Heart left ventricle (tissue), 16 donors: ENCODE data around the gene CAMSAP2. TPM values are rescaled to one million over a fixed set of nuclear protein-coding genes. Genes with fewer than 3 reads are reported as not detected.

Experiments used
- ATAC-seq, 4 donors: fragments of 200-7000 bp; cut with Tn5 transposase; one replicate each; pipeline ENCODE4 v1.9.1; 2020 to 2022; ENCODE audit warnings: moderate library complexity in 4 of 4, mild to moderate bottlenecking in 3 of 4, moderate number of reproducible peaks in 1 of 4
- DNase-seq, 5 donors: peaks; one replicate each; pipeline ENCODE4 v3.0.0-alpha.2; 2020
- H3K27ac ChIP-seq, 12 donors: fragments of 200-600 bp; sonication (generic) in 4 of 12; one replicate each; pipeline versions ENCODE4 v1.5.0 to v1.8.0; 2016 to 2022; ENCODE audit warnings: mild to moderate bottlenecking in 2 of 12
- H3K27me3 ChIP-seq, 9 donors: fragments of 200-600 bp; sonication (generic) in 2 of 9; one replicate each; pipeline versions ENCODE4 v1.5.1 to v1.8.0; 2016 to 2022; ENCODE audit warnings: mild to moderate bottlenecking in 3 of 9
- H3K36me3 ChIP-seq, 9 donors: fragments of 200-600 bp; sonication (generic) in 2 of 9; one replicate each; pipeline versions ENCODE4 v1.5.0 to v1.8.0; 2018 to 2022; ENCODE audit warnings: mild to moderate bottlenecking in 2 of 9
- H3K4me1 ChIP-seq, 12 donors: fragments of 200-600 bp; sonication (generic) in 4 of 12; one replicate each; pipeline versions ENCODE4 v1.5.0 to v1.8.0; 2016 to 2022; ENCODE audit warnings: mild to moderate bottlenecking in 3 of 12
- H3K4me3 ChIP-seq, 12 donors: fragments of 200-600 bp; sonication (generic) in 4 of 12; one replicate each; pipeline versions ENCODE4 v1.5.0 to v1.8.0; 2017 to 2022; ENCODE audit warnings: mild to moderate bottlenecking in 9 of 12, moderate library complexity in 4 of 12
- H3K9me3 ChIP-seq, 12 donors: fragments of 200-600 bp; sonication (generic) in 4 of 12; one replicate each; pipeline versions ENCODE4 v1.5.0 to v1.8.0; 2016 to 2022; ENCODE audit warnings: mild to moderate bottlenecking in 1 of 12
- POLR2A ChIP-seq, 2 donors: fragments of 450-650 bp; IDR thresholded peaks; one replicate each; pipeline ENCODE4 v1.6.1; 2017; ENCODE audit warnings: antibody characterized with exemption in 2 of 2, mild to moderate bottlenecking in 2 of 2, moderate library complexity in 2 of 2
- WGBS, 4 donors: extraction: QIAGEN DNeasy Blood & Tissue Kit in 2 of 4; methylation state at CpG; one replicate each; pipeline versions ENCODE4 v1.1.5 to v1.1.7; 2013 to 2018; 5-methylcytosine and 5-hydroxymethylcytosine counted together
- intact Hi-C, 10 donors: fragments of 100-400 bp; cut with DNase I; formaldehyde crosslinking; loops; one replicate each; pipeline versions ENCODE4 v1.11.1 to v1.14.2; 2022
- polyA plus RNA-seq, 2 donors: library from polyadenylated mRNA; stranded (reverse); fragments of 200-250 nt; gene quantifications; one replicate each; pipeline ENCODE4 v1.2.3, GENCODE V29; 2013
- total RNA-seq, 9 donors: library from RNA; depleted of rRNA in 2 of 9; stranded (reverse); fragments of >200 nt in 2 of 9; fragmentation: NEBNext Ultra II Directional in 3 of 9; extraction: Animal tissue kit (Norgen Biotek cat#: 25700) in 3 of 9; gene quantifications; one replicate each; pipeline versions ENCODE4 v1.1.0 to v1.2.4, GENCODE V29; 2016 to 2023
- TF ChIP-seq, protein P1 (sequence below), 12 donors: fragments of 200-600 bp; sonication (generic) in 4 of 12; IDR thresholded peaks; one replicate each; pipeline versions ENCODE4 v1.5.0 to v1.8.0; 2018 to 2022; ENCODE audit warnings: antibody characterized with exemption in 12 of 12, mild to moderate bottlenecking in 5 of 12
- donor health status: ischemic (EF 13 %, LVEDD 7.1; RV severe dilation, severe dysfunction).
- donor health status: healthy with polysubstance abuse.
- donor health status: DM: no; HTN: yes; CAD: no.
- donor health status: DM: no; HTN: no; CAD: no.
- donor health status: ischemic (EF 25% LVEDD 6.9; RV normal size, moderate dysfunction).
- donor health status: ischemic (EF 25% LVEDD 5.7; RV mildly dilated, moderate dysfunction).
- donor health status: healthy.
- donor health status: DM: yes; HTN: yes; CAD: no.
- donor health status: ischemic (EF 35%, LVEDD 5.7; RV mildly dilated, moderate dysfunction).
- donor health status: nonischemic (EF 11% LVEDD 7.7; RV severe dilation, severe dysfunction).
- donor health status: DM: yes; HTN: yes; CAD: no.
- donor health status: PGD.
- donor health status: ischemic (EF 29% LVEDD 5.4; RV normal size, mild dysfunction).
- donor health status: nonischemic (EF 23%, LVEDD 6.1; RV moderate dilation, normal function).

The CAMSAP2 gene
- total and polyA plus RNA-seq, 11 donors: 7.0 to 53.7 (median 36.1) TPM

DNA sequence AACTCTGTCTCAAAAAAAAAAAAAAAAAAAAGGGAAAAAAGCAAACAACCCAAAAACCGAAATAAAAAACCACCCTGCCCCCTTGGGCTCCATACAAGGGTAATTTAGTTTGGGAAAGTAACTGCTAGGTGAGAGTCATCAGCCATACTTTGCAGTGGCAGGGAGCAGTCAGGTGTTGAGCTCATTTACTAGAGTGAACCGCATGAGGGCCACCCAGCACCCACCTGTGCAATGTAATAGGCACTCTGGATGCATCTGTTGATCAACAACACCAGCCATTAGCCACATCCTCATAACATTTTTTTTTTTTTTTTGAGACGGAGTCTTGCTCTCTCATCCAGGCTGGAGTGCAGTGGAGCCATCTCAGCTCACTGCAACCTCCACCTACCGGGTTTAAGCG is 165.1 kb downstream of the CAMSAP2 start:
- no peak for ATAC-seq
- DNase-seq: no peak
- intact Hi-C loops: no loop called here
- WGBS, 4 donors: 92 to 94% (median 93%) methylated on average over 5 of the region's 5 CpGs
- Histone ChIP-seq H3K9me3 (no peaks in the 10 kb centered on the region), H3K4me1 (peaks cover 0 to 11% (median 0%) of the 10 kb centered on the region in 12 donors), H3K4me3 (no peak overlapping the region), H3K27ac (no peak overlapping the region), H3K36me3 (no peaks in the 10 kb centered on the region), H3K27me3 (peaks cover 0 to 4% (median 0%) of the 10 kb centered on the region in 9 donors)
- TF ChIP-seq, protein P1, sequence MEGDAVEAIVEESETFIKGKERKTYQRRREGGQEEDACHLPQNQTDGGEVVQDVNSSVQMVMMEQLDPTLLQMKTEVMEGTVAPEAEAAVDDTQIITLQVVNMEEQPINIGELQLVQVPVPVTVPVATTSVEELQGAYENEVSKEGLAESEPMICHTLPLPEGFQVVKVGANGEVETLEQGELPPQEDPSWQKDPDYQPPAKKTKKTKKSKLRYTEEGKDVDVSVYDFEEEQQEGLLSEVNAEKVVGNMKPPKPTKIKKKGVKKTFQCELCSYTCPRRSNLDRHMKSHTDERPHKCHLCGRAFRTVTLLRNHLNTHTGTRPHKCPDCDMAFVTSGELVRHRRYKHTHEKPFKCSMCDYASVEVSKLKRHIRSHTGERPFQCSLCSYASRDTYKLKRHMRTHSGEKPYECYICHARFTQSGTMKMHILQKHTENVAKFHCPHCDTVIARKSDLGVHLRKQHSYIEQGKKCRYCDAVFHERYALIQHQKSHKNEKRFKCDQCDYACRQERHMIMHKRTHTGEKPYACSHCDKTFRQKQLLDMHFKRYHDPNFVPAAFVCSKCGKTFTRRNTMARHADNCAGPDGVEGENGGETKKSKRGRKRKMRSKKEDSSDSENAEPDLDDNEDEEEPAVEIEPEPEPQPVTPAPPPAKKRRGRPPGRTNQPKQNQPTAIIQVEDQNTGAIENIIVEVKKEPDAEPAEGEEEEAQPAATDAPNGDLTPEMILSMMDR (IDR thresholded peaks at IDR 0.05): no peak
- no peak for TF ChIP-seq POLR2A (IDR thresholded peaks at IDR 0.05)

DNA sequence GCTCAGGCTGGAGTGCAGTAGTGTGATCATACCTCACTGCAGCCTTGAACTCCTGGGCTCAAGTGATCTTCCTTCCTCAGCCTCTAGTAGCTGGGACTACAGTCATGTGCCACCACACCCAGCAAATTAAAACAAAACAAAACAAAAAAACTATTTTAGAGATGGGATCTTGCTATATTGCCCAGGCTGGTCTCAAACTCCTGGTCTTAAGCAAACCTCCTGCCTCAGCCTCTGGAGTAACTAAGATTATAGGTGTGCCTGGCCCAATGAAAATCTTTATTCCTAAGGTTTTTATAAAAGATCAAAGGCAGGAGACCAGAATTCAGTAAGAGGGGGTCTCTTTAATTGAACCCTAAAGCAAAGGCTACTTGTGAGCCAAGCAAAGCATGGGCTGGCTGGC is 166.1 kb downstream of the CAMSAP2 start:
- Histone ChIP-seq H3K4me3 (no peak overlapping the region), H3K4me1 (peaks cover 0 to 11% (median 0%) of the 10 kb centered on the region in 12 donors), H3K27ac (no peak overlapping the region), H3K27me3 (peaks cover 0 to 4% (median 0%) of the 10 kb centered on the region in 9 donors), H3K36me3 (no peaks in the 10 kb centered on the region), H3K9me3 (no peaks in the 10 kb centered on the region)
- TF ChIP-seq, protein P1 (IDR thresholded peaks at IDR 0.05): no peak
- no peak for TF ChIP-seq POLR2A (IDR thresholded peaks at IDR 0.05)
- intact Hi-C loops: no loop called here
- DNase-seq (no peak), ATAC-seq (no peak)

DNA sequence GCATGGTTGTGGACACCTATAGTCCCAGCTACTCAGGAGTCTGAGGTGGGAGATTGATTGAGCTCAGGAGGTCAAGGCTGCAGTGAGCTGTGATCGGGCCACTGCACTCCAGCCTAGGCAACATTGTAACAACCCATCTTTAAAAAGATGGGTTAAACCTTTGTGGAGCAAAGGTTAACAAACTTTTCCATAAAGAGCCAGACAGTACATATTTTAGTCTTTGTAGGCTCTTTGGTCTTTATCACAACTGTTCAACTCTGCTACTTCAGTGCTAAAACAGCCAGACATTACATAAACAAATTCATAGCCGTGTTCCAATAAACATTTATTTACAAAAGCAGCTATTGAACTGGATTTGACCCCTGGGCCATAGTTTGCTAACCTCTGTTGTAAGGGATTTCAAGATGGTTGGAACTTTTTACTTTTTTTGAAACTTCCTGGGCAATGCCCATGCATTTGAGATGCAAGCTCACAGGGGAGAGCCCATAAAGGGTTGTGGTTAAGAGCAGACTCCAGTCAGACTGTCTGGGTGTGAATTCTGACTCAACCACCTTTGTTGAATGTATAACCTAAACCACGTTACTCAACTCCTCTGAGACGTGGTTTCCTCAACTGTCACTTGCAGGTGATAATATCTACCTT is 166.8 kb downstream of the CAMSAP2 start:
- DNase-seq (no peak), ATAC-seq (no peak)
- H3K27me3 ChIP-seq: peaks cover 0 to 4% (median 0%) of the 10 kb centered on the region in 9 donors
- intact Hi-C loops: no loop called here
- no peak overlapping the region for H3K27ac ChIP-seq
- no peak for TF ChIP-seq POLR2A (IDR thresholded peaks at IDR 0.05)
- TF ChIP-seq, protein P1 (IDR thresholded peaks at IDR 0.05): no peak
- H3K4me3 ChIP-seq: no peak overlapping the region
- peaks cover 0 to 11% (median 0%) of the 10 kb centered on the region in 12 donors for H3K4me1 ChIP-seq
- H3K36me3 ChIP-seq: no peaks in the 10 kb centered on the region
- H3K9me3 ChIP-seq: no peaks in the 10 kb centered on the region
- 78 to 90% (median 84%) methylated on average over 4 of the region's 4 CpGs for WGBS, 4 donors

DNA sequence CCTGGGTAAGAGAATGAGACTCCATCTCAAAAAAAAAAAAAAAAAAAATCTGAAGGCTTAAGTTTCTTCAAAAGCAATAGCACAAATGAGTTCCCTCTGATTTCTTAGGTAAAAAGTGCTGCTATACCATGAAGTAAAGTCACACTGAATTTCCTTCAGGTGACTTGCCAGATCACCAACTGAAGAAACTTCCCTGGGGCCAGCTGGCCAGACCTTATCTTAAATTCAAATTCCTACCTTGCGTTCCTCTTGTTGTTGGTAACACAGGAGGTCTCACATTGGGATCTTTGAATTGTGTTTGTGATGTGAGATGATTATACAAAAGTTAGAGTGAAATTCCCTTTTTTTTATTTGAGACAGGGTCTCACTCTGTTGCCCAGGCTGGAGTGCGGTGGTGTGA is 167.8 kb downstream of the CAMSAP2 start:
- WGBS, 4 donors: 88 to 98% (median 93%) methylated on average over 2 of the region's 2 CpGs
- Histone ChIP-seq H3K36me3 (no peaks in the 10 kb centered on the region), H3K27me3 (peaks cover 0 to 4% (median 0%) of the 10 kb centered on the region in 9 donors), H3K27ac (no peak overlapping the region), H3K9me3 (no peaks in the 10 kb centered on the region), H3K4me3 (no peak overlapping the region), H3K4me1 (peaks cover 0 to 11% (median 0%) of the 10 kb centered on the region in 12 donors)
- TF ChIP-seq, protein P1 (IDR thresholded peaks at IDR 0.05): no peak
- TF ChIP-seq POLR2A (IDR thresholded peaks at IDR 0.05): no peak
- ATAC-seq (no peak), DNase-seq (no peak)
- intact Hi-C loops: no loop called here
